NCI-H526 (cell line): ENCODE results near the gene RHOJ.
"Not testable (repeated sequence)": the region's sequence is repeated elsewhere in the genome, so short reads cannot be mapped to it uniquely, and the experiment has no call there.

Experiments
- DNase-seq, 2 experiments: peaks; one replicate each; lab custom pipeline; 2025; lab: John Stamatoyannopoulos, UW

The RHOJ gene

DNA sequence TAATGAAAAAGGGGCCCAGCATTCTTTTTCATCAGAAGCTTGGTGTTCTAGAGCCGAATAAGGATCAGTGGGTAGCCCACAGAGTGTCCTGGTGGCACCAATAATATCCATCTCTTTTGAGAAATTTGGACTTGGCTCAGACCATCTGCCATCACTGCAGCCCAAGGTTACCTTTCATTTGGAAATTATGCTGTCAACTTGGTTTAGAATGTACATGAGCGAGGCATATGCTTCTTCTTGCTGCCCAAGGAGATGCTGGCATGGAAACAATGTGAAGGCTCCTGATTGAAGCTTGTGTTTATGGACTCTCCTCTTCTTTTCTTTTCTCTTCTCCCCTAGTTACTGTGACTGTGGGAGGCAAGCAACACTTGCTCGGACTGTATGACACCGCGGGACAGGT lies 64.5 kb downstream of the RHOJ start:
- no peak for DNase-seq

DNA sequence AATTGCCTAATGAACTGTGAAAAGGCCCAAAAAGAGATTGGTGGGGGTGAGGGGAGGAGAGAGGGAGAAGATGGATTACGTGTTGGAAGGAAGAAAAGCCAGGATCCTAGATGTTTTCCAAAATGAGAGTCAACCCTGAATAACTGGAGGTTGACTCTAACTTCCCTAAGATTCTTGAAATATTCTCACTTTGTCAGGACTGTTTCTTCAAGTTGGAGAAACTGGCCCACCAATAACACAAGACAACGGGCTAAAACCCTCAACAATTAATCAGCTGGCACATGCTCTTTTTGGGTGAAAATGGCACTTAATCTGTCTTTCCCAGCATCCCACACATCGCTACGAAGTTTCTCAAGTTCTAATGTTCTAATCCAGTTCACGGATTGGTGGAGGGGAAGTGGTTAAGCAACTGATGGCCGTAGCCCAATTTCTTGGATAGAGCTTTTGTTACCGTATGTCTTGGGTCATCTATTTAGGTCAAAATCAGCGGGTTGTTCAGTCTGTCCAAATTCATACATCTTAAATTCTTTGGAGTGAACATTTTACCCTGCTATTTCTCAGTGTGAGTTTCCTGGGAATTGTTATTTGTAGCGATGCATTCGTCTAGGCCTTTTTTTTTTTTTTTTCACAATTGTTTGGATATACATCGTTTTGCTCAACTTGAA lies 65.5 kb downstream of the RHOJ start:
- no peak for DNase-seq

DNA sequence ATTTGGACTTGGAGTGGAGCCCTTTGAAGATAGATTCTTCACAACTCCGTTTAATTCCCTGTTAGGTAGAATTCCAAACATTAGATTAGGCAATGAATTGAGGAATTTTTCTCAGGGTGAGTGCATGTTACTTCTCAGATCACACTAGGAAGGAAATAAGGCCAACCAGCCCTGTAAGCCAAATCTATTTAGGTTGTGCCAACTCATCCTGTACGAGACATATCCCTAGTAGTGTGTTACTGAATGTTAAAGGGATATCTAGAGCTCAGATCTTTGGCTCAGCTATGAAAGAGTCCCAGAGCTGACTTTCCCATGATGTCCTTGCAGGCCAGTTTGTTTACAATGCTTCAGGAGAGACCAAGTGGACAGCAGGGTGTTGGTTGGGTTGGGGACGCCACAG lies 68.9 kb downstream of the RHOJ start:
- no peak for DNase-seq

DNA sequence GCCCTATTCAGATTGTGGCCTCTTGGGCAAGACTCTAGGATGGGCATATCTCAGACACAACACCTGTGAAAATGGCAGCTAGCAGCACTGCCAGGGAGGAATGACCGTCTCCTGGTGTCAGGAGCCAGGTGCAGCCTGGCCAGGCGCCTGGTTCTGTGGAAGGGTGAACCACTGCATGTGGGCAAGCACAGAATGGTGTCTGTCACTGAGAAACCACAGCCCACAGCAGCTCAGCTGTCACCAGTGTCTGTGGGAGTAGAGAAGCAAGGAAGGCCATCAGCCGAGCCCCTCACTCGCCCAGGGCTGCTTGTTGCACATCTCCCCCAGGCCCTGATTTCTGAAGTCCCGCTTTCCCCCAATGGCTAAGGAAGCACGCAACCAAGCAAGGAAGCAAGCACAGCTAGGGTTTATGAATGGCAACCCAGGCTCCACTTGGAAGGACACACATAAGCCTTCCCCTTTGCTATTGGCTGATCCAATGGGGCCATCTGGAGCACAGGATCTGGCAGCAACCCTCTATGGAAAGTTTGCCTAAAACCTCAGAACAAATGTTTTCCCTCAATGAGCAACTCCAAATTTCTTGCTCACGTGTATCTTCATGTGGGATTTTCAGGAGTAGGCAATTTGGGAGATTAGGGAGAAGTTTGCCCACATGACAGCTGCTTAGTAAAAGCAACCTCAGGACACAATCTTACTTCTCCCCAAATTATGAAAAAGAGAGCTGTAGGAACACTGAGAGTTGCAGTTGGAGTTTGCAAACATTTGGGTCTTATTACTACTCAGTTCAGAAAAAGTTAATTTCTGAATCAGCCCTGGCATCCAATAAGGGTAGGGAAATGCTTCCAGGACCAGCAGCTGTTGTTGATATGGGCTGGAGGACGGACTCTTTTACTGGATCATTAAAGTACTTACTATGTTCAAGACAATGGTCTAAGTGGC lies 69.7 kb downstream of the RHOJ start:
- DNase-seq = no peak

DNA sequence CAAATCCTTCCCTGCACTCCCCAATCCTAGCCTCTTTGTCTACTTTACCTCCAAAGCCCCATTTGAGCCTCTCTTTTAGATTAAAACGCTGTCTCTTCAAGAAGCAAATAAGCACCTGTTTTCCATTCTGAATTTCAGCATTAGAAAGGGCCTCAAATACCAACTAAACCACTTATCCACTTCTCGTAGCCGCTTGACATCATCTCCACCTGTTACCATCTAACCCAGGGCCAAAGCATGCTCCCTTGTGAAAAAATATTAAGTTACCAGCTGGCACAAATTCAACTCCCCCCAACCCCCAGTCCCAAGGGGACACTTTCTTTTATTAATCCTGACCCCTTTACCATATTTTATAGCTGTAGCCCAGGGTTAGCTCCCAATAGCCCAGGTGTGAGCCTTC lies 71.4 kb downstream of the RHOJ start:
- DNase-seq = no peak

DNA sequence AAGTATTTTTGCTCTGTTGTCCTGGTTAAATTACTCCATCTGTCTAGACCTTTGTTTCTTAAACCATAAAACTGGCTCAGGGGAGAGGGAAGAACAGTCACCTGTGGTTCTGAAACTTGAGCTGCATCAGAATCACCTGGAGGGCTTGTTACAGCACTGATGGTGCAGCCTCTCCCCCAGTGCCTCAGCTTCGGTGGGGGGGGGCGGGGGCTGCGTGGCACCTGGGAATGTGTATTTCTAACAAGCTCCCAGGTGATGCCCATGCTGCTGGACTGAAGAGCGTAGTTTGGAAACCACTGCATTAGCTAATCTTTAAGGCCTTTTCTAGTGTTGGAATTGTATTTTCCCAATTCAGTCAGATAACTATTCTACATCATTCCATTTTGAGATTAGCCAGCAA lies 71.8 kb downstream of the RHOJ start:
- no peak for DNase-seq

DNA sequence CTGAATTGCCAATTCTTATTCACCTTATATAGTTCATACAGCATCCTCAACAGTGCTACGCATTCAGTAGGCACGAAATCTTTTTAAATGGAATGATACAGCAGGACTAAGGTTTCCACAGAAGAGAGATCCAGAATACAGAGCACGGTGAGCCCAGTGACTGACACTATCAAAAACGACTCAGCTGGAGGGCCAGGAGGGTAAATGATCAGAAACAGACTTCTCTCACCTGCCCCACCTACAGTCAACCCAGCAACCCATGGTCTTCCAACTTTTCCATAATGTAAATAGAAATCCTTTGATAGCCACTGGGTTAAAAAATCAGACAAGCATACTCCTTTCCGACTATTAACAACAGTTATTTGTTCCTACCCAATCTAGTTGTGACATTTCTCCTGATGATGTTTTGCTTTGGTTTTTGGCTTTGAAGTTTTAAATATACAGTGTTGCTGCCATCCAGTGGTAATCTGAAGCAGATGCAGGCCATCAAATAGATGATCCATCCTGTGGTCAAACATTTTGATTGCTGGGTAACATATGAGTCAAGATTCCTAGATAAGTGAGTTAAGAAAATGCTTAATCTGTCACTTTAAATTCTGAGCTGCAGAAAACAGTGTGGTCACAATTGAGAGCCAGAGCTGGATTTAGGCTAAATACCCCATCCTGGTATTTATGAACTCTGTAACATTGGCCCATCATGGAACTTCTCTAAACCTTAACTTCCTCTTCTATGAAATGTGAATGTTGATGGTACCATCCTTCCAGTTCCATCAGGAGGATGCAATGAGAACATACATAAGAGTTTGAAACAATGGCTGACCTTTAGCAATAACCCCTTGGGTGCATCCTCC lies 72.5 kb downstream of the RHOJ start:
- peak; percentile 5 to 44 for DNase-seq

DNA sequence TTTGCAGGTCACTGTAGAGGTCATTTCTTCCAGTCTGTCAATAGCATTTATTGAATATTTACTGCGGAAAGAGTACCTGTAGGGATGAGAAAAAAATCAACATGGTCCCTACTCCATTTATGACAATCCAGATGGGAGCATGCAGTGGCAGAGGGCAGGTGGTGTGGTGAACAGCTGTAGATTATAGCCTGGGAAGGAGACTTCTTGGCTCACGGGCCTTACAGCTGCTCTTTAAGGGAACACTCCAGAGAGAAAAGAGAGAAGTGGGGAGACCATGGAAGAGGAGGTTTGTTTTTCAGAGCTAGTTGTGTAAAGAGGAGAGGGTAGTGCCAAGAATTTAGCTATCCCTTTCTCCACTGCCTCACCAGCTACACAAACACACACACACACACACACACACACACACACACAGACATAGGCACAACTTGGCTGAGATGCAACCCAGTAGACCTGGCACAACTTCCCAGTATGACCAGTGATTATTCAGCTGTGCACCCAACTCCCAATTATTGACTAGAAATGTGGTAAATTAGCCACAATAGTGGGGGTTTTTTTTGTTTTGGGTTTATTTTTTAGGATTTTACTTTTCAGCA lies 73.4 kb downstream of the RHOJ start:
- no peak for DNase-seq

DNA sequence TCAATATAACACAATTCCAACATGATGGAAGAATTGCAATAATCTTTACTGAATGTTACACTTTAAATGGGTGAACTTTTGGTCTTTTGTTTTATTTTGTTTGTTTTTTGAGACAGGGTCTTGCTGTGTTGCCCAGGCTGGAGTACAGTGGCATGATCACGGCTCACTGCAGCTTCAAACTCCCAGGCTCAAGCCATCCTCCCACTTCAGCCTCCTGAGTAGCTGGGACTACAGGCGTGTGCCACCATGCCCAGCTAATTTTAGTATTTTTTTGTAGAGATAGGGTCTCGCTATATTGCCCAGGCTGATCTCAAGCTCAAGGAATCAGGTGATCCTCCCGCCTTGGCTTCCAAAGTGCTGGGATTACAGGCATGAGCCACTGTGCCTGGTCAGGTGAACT lies 75.7 kb downstream of the RHOJ start:
- not testable (repeated sequence) for DNase-seq

DNA sequence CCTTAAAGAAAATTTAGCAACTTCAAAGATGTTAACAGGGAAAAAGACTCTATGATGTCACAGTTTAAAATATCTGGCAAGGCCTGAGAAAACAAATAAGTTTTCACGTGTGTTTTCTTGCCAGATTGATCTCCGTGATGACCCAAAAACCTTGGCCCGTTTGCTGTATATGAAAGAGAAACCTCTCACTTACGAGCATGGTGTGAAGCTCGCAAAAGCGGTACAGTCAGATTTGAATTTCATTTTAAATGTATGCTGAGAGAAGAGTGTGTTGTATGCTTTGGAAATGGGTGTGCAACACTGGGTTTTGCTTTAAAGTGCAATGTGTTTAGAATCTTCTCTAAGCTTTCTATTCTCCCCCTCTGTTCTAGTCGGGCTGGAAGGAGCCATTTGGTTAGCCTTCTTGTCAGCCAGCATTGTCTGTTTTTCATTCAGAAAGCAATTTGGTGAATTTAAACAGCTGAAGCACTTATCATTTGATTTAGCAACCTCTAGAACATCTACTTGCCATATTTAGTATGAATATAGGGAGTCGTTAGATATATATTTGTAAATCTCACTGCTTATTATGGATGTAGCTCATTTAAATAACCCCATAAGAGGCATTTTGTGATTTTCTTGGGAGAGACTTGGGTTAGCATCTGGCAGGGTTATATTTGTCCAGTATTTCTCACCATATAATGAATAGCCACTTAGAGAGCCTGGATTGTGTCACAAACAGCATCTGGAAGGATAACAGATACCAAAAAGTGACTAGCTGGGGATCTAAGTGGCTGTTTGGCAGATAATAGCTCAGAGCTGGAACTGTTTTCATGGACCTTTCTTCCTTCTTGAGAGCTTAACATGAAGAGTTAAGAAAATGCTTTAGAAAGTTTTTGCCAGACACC lies 79.0 kb downstream of the RHOJ start:
- no peak for DNase-seq

DNA sequence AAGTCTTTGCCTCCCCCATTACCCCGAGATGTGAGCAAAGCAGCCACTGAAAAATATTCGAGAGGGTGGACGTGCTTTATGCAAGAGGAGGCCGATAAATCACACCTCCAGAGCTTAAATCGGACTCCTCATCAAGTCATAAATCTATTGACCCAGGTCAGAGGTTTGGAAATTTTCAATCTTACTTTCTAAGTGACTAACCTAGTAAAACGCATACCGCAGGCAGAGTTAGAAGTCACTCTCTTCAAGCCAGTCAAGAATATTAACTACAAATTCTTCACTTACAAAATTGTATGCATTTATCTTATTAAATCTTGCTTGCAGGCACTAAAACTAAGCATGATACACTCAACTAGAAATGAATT lies 79.6 kb downstream of the RHOJ start:
- DNase-seq = no peak

DNA sequence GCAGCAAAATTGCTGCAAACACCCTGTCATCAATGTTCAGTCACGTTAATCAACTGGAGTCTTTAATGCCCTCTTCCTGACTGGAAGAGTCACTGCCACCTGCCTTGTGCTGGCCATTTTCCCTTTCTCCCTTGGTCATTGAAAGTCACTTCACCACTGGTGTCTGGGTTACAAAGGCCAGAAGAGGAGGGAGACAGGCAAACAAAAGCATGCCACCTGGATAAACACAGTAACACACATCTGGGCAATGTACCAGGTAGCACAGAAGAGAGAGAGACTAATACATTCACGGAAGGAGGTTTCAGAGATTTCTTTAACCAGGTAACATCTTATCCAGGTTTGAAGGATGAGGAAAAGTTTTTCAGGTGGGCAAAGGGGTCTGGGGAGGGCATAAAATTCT lies 81.8 kb downstream of the RHOJ start:
- DNase-seq = no peak

DNA sequence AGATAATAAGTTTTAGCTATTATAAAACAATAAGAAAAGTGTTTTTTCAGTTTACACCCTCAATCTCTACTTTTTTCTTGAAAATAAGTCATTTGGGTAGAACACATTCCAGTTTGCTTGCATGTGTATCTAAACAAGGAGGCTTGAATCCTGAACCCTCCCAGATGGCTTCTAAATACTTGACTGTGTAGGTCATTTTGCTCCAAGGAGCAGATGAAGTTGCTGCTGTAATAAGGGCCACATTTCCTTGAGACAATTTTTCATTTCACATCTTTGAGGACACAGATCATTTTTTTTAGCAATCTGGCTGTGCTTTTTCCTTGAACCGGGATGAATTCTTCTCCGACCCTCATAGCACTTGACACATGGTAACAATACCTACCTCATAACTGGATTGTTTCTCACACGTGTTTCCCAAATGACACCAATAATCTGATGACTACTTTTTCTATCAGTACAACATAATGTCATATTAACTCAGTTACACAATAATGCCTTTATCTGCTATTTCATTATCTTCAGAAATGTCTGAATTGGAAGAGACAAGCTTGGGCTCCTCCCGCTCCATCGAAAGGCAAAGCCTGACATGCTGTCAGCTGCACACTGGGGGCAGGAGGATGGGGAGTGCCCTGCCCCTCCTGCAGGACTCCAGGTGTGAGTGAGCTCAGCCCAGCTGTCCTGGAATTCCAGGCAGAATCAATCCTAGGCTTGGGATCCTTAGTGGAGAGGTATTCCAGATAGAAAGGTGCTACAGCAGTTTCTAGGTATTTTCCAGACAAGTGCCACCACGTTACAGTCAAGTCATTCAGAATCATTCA lies 83.6 kb downstream of the RHOJ start:
- no peak for DNase-seq

DNA sequence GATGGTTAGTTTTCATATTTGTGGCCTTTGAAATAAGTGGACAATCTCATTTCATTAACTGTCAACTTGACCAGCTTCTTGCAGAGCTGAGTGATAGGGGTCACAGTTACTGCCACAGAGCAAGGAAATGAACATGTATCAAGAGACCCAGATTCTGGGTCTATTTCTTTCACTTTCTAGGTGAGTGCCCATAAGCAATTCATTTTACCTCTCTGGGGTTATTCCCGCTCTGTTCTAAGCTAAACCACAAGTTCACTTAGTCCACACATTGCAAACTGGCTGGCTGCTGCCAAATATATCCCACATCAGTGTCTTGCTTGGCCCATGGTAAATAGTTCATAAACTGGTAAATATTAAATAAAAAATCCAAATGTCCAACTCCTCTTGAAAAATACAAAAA lies 84.6 kb downstream of the RHOJ start:
- DNase-seq = no peak

DNA sequence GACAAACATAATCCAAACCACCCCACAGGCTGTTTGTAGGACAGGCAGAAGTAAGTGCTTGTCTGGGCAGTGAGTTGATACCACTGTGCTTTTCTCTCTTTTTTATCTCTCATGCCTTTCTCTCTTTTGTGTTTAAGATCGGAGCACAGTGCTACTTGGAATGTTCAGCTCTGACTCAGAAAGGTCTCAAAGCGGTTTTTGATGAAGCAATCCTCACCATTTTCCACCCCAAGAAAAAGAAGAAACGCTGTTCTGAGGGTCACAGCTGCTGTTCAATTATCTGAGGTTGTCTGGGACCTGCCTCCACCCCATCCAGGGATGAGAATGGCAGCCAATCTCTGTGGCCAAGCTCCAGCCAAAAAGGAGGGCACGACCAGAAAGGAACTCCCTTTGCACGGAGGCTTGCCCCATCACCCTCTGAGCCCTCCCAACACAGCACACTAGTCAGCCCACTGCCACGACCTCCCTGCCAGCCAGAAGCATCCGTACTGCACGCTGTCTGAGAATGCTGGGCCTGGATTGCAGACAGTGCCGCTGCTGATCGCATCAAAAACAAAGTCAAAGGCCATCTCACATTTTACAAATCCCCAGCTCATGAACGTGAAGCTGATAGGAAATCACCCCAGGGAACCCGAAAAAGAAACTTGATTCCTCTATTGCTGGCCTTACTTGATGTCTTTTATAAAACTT lies 86.6 kb downstream of the RHOJ start:
- DNase-seq = no peak

DNA sequence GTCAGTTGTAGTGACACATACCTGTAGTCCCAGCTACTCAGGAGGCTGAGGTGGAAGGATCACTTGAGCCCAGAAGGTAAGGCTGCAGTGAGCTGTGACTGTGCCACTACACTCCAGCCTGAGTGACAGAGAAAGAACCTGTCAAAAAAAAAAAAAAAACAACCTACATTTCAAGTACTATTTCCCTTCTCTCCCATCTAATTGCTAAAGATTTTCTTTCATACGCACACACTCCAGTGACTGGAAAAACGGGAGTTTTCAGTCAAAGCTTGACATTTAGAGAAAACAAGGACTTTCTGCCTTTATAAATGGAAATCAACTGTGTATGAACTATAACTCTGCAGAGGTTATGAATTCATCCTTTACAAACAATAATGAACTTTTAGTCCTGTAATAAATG lies 88.6 kb downstream of the RHOJ start:
- DNase-seq = no peak

DNA sequence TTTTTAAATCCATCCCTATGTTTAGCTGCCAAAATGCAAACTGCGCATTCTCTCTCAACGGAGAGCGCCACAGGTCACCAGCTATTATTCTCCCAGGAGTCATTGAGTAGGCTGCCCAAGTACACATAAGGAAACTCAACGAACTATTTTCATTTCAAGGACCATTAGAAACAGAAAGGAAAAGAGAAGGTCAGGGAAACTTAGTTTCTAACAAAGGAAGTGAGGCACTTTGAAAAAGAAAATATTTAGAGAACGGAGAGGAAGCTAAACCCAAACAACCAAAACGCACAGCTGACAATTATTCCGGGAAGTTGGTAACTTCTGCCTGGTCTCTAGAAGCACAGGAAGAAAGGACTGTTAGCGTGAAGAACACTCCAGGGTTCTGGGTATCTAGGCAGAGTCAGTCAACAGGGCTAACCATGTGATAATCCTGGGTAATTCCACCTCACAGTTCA lies 91.0 kb downstream of the RHOJ start:
- no peak for DNase-seq

DNA sequence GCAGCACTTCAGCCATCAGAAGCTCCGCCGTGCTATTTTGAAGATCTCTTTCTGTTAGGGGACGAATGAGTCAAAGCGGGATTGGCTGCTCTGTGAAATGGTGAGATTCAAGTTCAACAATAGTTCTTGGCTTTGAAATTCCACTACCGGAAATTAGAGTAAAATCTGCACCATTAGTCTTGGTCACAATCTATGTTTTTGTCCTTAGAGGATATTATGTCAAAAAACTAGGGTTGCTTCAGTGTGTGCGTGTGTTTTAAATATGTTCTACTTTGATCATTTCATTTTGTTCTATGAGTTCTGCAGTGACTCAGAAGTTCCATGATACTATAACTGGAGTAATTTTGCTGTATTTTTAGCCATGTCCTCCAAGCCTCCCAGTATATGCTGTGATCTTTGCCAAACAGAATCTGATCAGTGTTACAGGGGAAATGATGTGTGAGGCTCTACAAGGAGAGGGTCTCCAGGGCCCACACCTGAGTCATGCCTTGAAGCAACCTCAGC lies 91.9 kb downstream of the RHOJ start:
- no peak for DNase-seq

DNA sequence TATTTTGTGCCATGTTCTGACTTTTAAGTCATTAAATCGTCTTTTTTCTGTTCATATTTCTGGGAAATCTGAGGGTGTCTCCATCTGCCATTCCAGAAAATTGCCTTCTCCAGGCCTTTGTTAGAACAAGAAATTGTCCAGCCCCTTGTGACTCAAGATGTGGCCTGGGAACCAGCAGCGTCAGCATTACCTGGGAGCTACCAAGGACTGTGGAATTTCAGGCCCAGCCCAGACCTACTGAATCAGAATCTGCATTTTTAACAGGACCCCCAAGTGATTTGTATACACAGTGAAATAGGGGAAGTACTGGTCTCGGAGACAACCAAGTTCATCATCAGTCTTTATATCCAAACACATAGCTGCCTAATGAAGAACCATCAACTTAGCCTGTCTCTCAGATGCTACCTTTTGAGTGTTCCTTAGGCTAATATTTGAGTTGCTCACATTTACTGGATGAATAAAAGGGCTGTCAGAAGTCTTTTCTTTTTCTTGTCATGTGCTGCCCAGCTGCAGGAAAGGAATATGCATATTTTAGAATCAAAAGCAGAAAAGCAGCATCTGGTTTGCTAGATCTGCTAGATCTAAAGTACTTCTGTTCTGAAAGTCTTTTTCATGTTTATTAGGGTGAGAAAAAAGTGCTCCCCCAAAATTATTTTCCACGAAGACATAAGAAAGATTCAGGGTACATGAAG lies 93.3 kb downstream of the RHOJ start:
- DNase-seq = no peak
